ENCODE data around the gene IQGAP2.

Gene IQGAP2

DNA sequence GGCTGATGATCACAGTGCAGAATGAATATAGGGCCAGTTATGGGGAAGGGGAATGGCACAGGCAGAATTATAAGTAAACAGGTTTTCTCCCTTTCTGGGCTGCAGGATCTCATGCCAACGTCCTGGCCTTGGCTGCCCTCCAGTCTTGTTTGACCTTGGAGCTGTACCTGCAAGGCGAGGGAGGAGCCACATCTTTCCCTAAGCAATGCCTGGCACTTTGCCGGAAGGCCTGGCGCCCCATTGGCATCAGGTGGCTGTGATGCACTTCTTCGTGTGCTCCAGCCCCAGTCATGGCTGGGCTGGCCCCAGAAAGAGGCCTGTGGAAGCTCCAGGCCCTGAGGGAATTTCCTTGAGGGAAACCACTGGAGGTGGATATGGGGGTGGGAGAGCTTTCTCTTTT, 16.7 kb upstream of the IQGAP2 start:
- Histone ChIP-seq H3K4me3 (replicated peaks; ENCODE audit: low read depth, low read length) (no peak overlapping the region), H3K36me3 (ENCODE audit: control insufficient read depth, insufficient read depth, low read length) (no peaks in the 10 kb centered on the region), H3K27me3 (replicated peaks; ENCODE audit: control insufficient read depth, insufficient read depth, low read length) (no peaks in the 10 kb centered on the region)
- TF ChIP-seq, protein P1, sequence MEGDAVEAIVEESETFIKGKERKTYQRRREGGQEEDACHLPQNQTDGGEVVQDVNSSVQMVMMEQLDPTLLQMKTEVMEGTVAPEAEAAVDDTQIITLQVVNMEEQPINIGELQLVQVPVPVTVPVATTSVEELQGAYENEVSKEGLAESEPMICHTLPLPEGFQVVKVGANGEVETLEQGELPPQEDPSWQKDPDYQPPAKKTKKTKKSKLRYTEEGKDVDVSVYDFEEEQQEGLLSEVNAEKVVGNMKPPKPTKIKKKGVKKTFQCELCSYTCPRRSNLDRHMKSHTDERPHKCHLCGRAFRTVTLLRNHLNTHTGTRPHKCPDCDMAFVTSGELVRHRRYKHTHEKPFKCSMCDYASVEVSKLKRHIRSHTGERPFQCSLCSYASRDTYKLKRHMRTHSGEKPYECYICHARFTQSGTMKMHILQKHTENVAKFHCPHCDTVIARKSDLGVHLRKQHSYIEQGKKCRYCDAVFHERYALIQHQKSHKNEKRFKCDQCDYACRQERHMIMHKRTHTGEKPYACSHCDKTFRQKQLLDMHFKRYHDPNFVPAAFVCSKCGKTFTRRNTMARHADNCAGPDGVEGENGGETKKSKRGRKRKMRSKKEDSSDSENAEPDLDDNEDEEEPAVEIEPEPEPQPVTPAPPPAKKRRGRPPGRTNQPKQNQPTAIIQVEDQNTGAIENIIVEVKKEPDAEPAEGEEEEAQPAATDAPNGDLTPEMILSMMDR (IDR thresholded peaks at IDR 0.05; ENCODE audit: insufficient read depth, low read length, poor library complexity, severe bottlenecking) = no peak
- no peak for DNase-seq (ENCODE audit: extremely low read depth, insufficient read length)

DNA sequence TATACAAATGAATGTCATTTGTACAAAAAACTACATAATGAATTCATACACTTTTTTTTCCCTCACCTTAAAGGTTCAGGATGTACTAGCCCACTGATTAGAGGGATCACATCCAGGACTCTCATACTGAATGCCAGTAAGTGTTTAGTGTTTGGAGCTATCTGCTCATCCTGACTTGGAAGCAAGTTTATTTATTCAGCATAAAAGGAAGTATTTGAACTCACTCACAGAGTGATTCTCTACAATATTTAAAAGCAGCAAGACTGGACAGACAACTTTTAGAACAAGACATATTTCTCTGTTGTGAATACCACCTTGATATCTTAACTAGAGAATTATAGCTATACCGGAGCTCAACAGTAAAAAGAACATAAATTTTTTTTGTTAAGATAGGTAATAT, 14.8 kb upstream of the IQGAP2 start:
- Histone ChIP-seq H3K36me3 (ENCODE audit: control insufficient read depth, insufficient read depth, low read length) (no peaks in the 10 kb centered on the region), H3K4me3 (replicated peaks; ENCODE audit: low read depth, low read length) (no peak overlapping the region), H3K27me3 (replicated peaks; ENCODE audit: control insufficient read depth, insufficient read depth, low read length) (no peaks in the 10 kb centered on the region)
- DNase-seq (ENCODE audit: extremely low read depth, insufficient read length) = no peak
- TF ChIP-seq, protein P1 (IDR thresholded peaks at IDR 0.05; ENCODE audit: insufficient read depth, low read length, poor library complexity, severe bottlenecking) = no peak

DNA sequence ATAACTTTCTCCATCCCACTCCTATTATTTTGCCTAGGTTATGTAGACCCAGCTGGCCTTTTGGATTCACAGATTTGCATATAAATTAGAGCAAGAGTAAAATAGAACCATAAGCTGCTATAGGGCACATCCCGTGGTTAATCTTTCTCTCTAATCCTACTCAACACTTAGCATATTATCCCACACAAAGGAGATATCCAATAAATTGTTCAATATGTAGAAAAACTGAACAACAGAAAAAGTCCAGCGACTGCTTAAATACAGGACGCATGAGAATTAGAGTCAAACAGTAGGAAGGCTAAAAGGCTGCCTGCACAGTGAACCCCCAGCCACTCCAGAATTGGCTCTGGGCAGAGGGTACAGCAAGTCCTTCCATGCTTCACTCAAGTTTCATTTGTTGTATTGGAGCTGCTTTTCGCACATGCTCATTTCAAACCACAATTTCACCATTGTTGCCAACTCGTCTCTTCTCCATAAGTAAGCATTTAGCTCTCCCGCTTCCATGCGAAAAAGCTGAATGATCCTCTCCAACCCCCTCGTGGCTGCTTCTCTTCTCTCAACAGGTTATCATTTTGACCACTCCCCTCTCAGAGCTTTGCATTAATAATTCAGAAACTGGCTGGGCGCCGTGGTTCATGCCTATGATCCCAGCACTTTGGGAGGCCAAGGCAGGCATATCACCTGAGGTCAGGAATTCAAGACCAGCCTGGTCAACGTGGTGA, 14.1 kb upstream of the IQGAP2 start:
- TF ChIP-seq, protein P1 (IDR thresholded peaks at IDR 0.05; ENCODE audit: insufficient read depth, low read length, poor library complexity, severe bottlenecking) = no peak
- H3K27me3 ChIP-seq (replicated peaks; ENCODE audit: control insufficient read depth, insufficient read depth, low read length) = no peaks in the 10 kb centered on the region
- DNase-seq (ENCODE audit: extremely low read depth, insufficient read length) = no peak
- H3K36me3 ChIP-seq (ENCODE audit: control insufficient read depth, insufficient read depth, low read length) = no peaks in the 10 kb centered on the region
- H3K4me3 ChIP-seq (replicated peaks; ENCODE audit: low read depth, low read length) = no peak overlapping the region

DNA sequence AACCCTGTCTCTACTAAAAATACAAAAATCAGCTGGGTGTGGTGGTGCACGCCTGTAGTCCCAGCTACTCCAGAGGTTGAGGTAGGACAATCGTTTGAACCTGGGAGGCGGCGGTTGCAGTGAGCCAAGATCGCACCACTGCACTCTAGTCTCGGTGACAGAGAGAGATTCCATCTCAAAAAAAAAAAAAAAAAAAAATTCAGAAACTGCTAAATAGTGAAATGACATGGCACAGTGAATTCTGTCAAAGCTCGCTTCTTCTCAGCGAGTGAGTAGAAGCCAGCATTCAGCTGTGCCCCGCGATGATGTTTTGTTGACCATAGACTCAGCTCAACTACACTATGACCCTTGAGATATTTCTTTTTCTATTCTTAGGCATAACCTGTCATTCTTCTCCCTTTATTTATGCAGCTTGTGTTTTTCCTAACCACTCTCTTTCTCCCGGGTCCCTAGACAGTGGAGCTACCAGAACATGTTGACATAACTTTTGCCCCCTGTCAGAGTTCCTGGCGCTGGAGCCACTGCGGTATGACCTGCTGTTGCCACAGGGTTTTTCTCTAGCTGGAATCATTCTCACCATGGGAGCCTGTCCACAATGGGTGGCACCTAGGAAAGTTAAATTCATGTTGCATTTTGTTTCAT, 13.5 kb upstream of the IQGAP2 start:
- TF ChIP-seq, protein P1 (IDR thresholded peaks at IDR 0.05; ENCODE audit: insufficient read depth, low read length, poor library complexity, severe bottlenecking) = no peak
- DNase-seq (ENCODE audit: extremely low read depth, insufficient read length) = no peak
- Histone ChIP-seq H3K36me3 (ENCODE audit: control insufficient read depth, insufficient read depth, low read length) (no peaks in the 10 kb centered on the region), H3K27me3 (replicated peaks; ENCODE audit: control insufficient read depth, insufficient read depth, low read length) (no peaks in the 10 kb centered on the region), H3K4me3 (replicated peaks; ENCODE audit: low read depth, low read length) (no peak overlapping the region)

DNA sequence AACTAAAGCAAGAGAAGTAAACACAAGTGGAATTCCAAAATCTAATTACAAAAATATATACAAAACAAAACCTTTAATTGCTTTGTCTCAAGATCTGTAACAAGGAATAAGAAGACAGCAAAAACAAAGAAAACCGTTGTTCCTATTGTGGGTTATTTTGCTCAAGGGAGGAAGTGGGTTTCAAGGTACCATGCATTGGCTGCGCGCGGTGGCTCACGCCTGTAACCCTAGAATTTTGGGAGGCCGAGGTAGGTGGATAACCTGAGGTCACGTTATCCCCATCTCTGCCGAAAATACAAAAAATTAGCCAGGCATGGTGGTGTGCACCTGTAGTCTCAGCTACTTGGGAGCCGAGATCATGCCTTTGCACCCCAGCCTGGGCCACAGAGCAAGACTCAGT, 12.1 kb upstream of the IQGAP2 start:
- H3K27me3 ChIP-seq (replicated peaks; ENCODE audit: control insufficient read depth, insufficient read depth, low read length) = no peaks in the 10 kb centered on the region
- TF ChIP-seq, protein P1 (IDR thresholded peaks at IDR 0.05; ENCODE audit: insufficient read depth, low read length, poor library complexity, severe bottlenecking) = no peak
- DNase-seq (ENCODE audit: extremely low read depth, insufficient read length) = no peak
- no peaks in the 10 kb centered on the region for H3K36me3 ChIP-seq (ENCODE audit: control insufficient read depth, insufficient read depth, low read length)
- H3K4me3 ChIP-seq (replicated peaks; ENCODE audit: low read depth, low read length) = no peak overlapping the region

Measured in GM06990 (cell line).